Adrenal gland (tissue), 5 donors: ENCODE measurements around the gene CCDC136.

Experiments
- CTCF ChIP-seq, 6 experiments: fragments of 450-650 bp in 4 of 6; fragments of 200-600 bp in 2 of 6; sonication (generic) in 1 of 6; IDR thresholded peaks; 1 replicate in 5 of 6; 2 replicates in 1 of 6; pipeline versions ENCODE4 v1.5.1 to v1.8.0; 2016 to 2021; ENCODE audit warnings: antibody characterized with exemption in 6 of 6, mild to moderate bottlenecking in 2 of 6, moderate library complexity in 1 of 6
- POLR2A ChIP-seq, 2 donors: fragments of 450-650 bp; IDR thresholded peaks; one replicate each; pipeline ENCODE4 v1.6.1; 2017; ENCODE audit warnings: antibody characterized with exemption in 2 of 2, mild to moderate bottlenecking in 2 of 2, moderate library complexity in 1 of 2
- donor health status: DM: no; HTN: no; CAD: no.

GRCh38 chr7:128788446-128789412 is 3.0 kb upstream of the CCDC136 start:
- TF ChIP-seq CTCF (IDR thresholded peaks at IDR 0.05) (no peak), POLR2A (IDR thresholded peaks at IDR 0.05) (no peak)
